ENCODE data around the gene MCEMP1. TPM values are rescaled to one million over a fixed set of nuclear protein-coding genes. Genes with fewer than 3 reads are reported as not detected.

Gene MCEMP1
- 184 TPM for total RNA-seq
- long read RNA-seq, transcript MCEMP1-201 (7 exons, 1,730 nt), result major isoform, 556 of 679 reads
- long read RNA-seq, partial matches to known transcripts, result 76 of 679 reads
- long read RNA-seq, other reads (novel, unspliced or antisense), result 45 of 679 reads

GRCh38 chr19:7676854-7677253, at the start of gene MCEMP1:
Gene MCEMP1 (plus strand): TSS chr19:7677090. CDS start chr19:7677121, 31 bp downstream.
- DNase-seq (peak; percentile 82), ATAC-seq (no peak)
- intact Hi-C loops (cut with DNase I), result no loop called here
- Histone ChIP-seq H3K27ac (peak within 1 kb of the TSS; percentile 53), H3K27me3 (ENCODE audit: low read depth) (peaks cover 4% of the 10 kb centered on the region), H3K4me1 (peaks cover 9% of the 10 kb centered on the region), H3K36me3 (no peaks in the 10 kb centered on the region), H3K9me3 (no peaks in the 10 kb centered on the region), H3K4me3 (peak within 1 kb of the TSS; percentile 100)
- TF ChIP-seq, protein P1, sequence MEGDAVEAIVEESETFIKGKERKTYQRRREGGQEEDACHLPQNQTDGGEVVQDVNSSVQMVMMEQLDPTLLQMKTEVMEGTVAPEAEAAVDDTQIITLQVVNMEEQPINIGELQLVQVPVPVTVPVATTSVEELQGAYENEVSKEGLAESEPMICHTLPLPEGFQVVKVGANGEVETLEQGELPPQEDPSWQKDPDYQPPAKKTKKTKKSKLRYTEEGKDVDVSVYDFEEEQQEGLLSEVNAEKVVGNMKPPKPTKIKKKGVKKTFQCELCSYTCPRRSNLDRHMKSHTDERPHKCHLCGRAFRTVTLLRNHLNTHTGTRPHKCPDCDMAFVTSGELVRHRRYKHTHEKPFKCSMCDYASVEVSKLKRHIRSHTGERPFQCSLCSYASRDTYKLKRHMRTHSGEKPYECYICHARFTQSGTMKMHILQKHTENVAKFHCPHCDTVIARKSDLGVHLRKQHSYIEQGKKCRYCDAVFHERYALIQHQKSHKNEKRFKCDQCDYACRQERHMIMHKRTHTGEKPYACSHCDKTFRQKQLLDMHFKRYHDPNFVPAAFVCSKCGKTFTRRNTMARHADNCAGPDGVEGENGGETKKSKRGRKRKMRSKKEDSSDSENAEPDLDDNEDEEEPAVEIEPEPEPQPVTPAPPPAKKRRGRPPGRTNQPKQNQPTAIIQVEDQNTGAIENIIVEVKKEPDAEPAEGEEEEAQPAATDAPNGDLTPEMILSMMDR (IDR thresholded peaks at IDR 0.05), result no peak

- H3K4me1 ChIP-seq, result peaks cover 31% of the 10 kb centered on the region
- no peak overlapping the region for H3K4me3 ChIP-seq
- no peak overlapping the region for H3K27ac ChIP-seq
- DNase-seq (no peak), ATAC-seq (no peak)
- no peaks in the 10 kb centered on the region for H3K9me3 ChIP-seq
- intact Hi-C loops (cut with DNase I), result no loop called here
- H3K36me3 ChIP-seq, result peaks cover 57% of the 10 kb centered on the region
- TF ChIP-seq, protein P1 (IDR thresholded peaks at IDR 0.05), result no peak
- H3K27me3 ChIP-seq (ENCODE audit: low read depth), result no peaks in the 10 kb centered on the region
Observed at GRCh38 chr19:7627166-7627565, 49.7 kb upstream of the MCEMP1 start.

GRCh38 chr19:7628589-7629311, 48.1 kb upstream of the MCEMP1 start:
- H3K36me3 ChIP-seq, result peaks cover 49% of the 10 kb centered on the region

DNA sequence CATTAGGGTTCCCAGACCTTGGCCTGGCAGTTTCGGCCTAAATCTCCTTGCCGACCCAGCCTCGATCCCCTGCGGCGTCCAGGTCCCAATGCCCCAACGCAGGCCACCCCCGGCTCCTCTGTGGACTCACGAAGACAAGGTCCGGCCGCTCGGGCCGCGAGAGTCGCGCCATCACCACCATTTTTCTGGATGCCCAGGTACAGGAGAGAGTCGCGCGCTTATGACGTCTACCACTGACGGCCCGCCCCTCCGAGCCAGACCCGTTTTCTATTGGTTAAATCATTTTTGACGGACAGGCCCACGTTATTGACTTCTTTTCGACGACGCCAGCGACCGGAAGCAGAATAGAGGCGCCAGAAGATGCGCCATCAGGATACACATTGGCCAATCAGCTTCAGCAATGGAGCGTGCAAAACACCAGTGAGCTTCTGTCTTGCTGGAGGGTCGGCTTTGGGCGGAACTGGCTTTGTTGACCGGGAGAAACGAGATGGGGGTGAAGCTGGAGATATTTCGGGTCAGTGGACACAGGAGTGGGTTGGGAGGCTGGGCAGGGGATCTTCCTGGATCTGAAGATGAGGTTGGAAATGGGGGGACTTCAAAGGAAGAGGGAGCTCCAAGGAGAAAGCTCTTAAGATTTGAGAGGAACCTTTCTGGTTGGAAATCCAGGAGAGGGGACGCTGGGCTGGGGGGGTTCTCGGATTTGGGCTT, 47.4 kb upstream of the MCEMP1 start, which contains the start of the genes PET100 and XAB2:
PET100 (plus strand) TSS at position 447 of the 708 bp plus-strand sequence; CDS start at position 488, 41 bp downstream.
XAB2 (minus strand) TSS at position 199 of the 708 bp plus-strand sequence; CDS start at position 181, 18 bp downstream.
- H3K27ac ChIP-seq, result peak within 1 kb of the TSS; percentile 93
- peak; percentile 96 for DNase-seq
- peaks cover 31% of the 10 kb centered on the region for H3K4me1 ChIP-seq
- H3K4me3 ChIP-seq, result peak within 1 kb of the TSS; percentile 100
- no peaks in the 10 kb centered on the region for H3K27me3 ChIP-seq (ENCODE audit: low read depth)
- peaks cover 41% of the 10 kb centered on the region for H3K36me3 ChIP-seq
- TF ChIP-seq, protein P1 (IDR thresholded peaks at IDR 0.05), result no peak
- peak; percentile 97 to 98 for ATAC-seq
- intact Hi-C loops (cut with DNase I), result no loop called here
- H3K9me3 ChIP-seq, result no peaks in the 10 kb centered on the region

More at GRCh38 chr19:7628589-7629311, 48.1 kb upstream of the MCEMP1 start:
- DNase-seq (no peak), ATAC-seq (no peak)
- Histone ChIP-seq H3K4me3 (peak overlapping the region; percentile 100), H3K4me1 (peaks cover 31% of the 10 kb centered on the region), H3K27me3 (ENCODE audit: low read depth) (no peaks in the 10 kb centered on the region), H3K27ac (peak overlapping the region; percentile 93), H3K9me3 (no peaks in the 10 kb centered on the region)
- intact Hi-C loops (cut with DNase I), result no loop called here
- TF ChIP-seq, protein P1 (IDR thresholded peaks at IDR 0.05), result no peak

DNA sequence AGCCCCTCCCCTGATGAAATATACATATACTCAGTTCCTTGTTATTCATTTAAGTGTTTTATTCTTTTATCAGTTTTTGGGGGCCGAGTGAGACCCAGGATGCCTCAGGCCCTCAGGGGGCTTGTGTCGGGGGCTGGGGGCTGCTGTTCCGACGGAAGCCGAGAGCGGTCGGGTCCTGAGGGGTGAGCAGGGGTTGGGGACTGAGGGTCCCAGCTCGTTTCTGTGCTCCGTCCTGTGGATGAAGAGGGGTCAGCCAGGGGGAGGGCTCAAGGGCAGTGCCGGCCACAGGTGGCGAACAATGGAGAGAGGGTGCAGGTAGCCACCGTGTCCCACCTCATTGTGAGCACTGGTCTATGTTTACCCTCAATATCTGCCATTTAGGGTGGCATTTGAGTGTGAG, 45.3 kb upstream of the MCEMP1 start:
- Histone ChIP-seq H3K27me3 (ENCODE audit: low read depth) (no peaks in the 10 kb centered on the region), H3K9me3 (no peaks in the 10 kb centered on the region), H3K27ac (no peak overlapping the region), H3K36me3 (peaks cover 20% of the 10 kb centered on the region), H3K4me3 (no peak overlapping the region), H3K4me1 (peaks cover 38% of the 10 kb centered on the region)
- ATAC-seq (no peak), DNase-seq (no peak)
- intact Hi-C loops (cut with DNase I), result no loop called here
- TF ChIP-seq, protein P1 (IDR thresholded peaks at IDR 0.05), result no peak
